AG10803 (cell line): ENCODE data around the gene MYO1H.

ENCODE experiments used
- DNase-seq: peaks from one replicate; pipeline ENCODE4 v3.0.0; 2010; ENCODE audit warnings: low read depth
- H3K4me3 ChIP-seq: 2 replicates; pipeline ENCODE4 v1.5.1; 2011; ENCODE audit warnings: mild to moderate bottlenecking, low read length, control low read depth
- TF ChIP-seq, protein P1 (sequence below): conservative IDR thresholded peaks from 2 replicates; pipeline ENCODE4 v1.5.1; 2011; ENCODE audit warnings: mild to moderate bottlenecking, low read length, control low read depth, inconsistent platforms

The MYO1H gene

DNA sequence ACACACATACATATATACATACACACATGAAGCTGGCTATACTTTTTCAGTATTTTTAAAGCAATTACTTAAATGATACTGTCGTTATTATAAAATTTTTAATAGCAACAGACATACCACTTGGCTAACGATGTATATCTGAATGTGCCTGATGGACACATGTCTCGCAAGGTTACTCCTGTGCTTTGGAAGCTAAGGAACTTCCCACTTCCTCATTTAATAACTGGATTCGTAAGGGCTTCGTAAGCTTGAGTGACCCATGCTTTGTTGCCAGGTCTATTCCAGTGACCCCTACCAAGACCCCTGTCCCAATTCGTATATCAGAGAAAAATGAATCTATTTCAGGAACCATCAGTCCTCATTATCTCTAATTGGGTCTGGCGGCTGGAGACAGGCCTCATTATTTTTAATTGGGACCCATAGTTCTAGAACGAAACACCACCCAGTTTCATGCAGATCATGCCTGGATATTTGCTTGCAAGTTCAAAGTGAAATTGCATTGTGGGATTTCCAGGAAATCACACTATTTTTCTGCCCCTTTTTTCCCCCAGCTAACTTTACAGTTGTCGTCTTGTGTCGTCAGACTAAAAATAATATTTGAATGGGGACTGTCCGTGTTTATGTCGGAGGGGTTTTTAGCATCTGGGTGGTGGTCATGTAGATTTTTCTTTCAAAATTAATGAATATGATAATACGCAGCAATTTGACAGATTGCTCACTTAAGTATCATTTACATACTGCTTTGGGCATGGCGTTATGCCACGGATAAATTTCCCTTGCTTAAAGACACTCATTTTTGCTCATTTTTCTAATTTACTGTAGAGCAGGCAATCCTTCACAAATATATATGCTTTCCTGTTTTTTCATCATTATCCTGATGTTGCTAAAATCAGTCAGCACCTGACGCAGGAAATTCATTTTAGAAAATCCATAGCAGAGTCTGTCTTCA, 17.1 kb upstream of the MYO1H start:
- H3K4me3 ChIP-seq, result no peak overlapping the region
- no peak for DNase-seq
- TF ChIP-seq, protein P1, sequence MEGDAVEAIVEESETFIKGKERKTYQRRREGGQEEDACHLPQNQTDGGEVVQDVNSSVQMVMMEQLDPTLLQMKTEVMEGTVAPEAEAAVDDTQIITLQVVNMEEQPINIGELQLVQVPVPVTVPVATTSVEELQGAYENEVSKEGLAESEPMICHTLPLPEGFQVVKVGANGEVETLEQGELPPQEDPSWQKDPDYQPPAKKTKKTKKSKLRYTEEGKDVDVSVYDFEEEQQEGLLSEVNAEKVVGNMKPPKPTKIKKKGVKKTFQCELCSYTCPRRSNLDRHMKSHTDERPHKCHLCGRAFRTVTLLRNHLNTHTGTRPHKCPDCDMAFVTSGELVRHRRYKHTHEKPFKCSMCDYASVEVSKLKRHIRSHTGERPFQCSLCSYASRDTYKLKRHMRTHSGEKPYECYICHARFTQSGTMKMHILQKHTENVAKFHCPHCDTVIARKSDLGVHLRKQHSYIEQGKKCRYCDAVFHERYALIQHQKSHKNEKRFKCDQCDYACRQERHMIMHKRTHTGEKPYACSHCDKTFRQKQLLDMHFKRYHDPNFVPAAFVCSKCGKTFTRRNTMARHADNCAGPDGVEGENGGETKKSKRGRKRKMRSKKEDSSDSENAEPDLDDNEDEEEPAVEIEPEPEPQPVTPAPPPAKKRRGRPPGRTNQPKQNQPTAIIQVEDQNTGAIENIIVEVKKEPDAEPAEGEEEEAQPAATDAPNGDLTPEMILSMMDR, result no peak

DNA sequence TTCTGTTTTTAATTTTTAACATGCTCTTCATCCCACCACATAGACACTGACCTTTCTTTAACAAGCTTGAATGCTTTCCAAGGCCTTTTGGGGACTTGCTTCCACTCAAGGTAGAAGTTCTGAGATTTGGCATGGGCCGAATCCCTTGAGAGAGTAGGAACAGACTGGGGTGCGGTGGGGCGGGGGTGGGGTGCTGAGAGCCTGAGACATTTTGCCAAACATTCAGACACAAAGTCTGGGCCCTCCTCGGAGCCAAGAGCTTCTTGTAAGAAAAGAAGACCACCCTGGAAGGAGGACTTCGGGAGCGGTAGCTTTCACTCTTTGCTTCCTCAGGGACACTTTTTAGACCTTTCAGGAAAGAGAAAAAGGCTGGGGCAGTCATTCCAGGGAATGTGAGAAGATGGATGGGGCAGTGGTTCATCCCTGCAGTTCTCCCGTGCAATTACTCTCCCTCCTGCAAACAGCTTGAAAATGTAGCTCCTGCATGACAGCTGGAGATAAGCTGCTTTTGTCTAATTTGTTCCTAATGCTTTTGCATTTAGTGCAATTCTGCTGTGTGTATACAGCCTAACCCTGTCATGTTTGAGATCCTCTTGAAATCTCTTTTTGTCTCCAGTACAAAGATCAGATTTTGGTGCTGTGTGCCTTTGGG, 16.3 kb upstream of the MYO1H start:
- DNase-seq, result no peak
- TF ChIP-seq, protein P1, result no peak
- no peak overlapping the region for H3K4me3 ChIP-seq

DNA sequence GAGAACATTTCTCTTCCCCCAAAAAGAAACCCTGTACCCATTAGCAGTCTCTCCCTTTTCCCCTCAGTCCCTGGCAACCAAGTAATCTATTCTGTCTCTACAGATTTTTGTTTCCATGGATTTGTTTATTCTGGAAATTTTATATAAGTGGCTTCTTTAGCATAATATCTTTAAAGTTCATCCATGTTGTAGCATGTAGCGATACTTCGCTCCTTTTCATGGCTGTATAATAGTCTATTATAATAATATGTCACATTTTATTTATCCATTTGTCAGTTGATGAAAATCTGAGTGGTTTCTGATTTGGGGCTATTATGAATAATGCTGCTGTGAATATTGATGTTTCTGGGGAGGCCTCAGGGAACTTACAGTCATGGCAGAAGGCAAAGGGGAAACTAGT, 12.8 kb upstream of the MYO1H start:
- TF ChIP-seq, protein P1, result no peak
- H3K4me3 ChIP-seq, result no peak overlapping the region
- DNase-seq, result no peak

- H3K4me3 ChIP-seq, result no peak overlapping the region
- no peak for DNase-seq
- TF ChIP-seq, protein P1, result no peak
Measured at GRCh38 chr12:109336593-109336992, 11.1 kb upstream of the MYO1H start.

DNA sequence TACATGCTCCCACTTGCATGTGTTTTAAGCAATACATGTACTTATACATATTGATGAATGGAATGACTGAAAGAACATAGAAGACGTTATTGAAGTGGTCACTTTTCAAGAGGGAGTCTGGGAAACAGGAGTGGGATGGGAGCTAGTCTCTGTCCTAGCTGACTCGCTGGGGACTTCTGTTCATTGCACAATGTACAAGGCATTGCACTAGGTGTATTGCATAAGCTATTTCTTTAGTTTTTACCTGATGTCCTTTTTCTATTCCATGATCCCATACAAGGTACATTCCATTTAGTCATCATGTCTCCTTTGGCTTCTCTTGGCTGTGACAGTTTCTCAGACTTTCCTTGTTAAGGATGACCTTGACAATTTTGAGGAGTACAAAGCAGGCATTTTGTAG, 4.0 kb upstream of the MYO1H start:
- DNase-seq, result no peak
- TF ChIP-seq, protein P1, result no peak
- no peak overlapping the region for H3K4me3 ChIP-seq

DNA sequence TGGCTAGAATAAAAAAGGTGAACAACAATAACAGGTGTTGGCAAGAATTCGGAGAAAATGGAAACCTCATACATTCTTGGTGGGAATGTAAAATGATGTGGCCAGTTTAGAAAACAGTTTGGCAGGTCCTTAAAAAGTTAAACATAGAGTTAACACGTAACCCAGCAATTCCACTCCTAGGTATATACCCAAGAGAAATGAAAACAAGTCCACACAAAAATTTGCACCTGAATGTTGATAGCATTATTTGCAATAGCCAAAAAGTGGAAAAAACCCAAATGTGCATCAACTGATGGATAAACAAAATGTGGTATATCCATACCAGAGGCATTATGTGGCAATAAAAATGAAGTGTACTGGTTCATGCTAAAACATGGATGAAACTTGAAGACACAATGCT, 2.3 kb upstream of the MYO1H start:
- H3K4me3 ChIP-seq, result no peak overlapping the region
- no peak for DNase-seq
- TF ChIP-seq, protein P1, result no peak

GRCh38 chr12:109346920-109347319, 780 bp upstream of the MYO1H start:
- TF ChIP-seq, protein P1, result no peak
- H3K4me3 ChIP-seq, result no peak overlapping the region
- DNase-seq, result no peak
